Measurements from ENCODE around the gene DLGAP1. TPM values are rescaled to one million over a fixed set of nuclear protein-coding genes. Genes with fewer than 3 reads are reported as not detected.

The DLGAP1 gene
- total and polyA plus RNA-seq, 2 of the 13 experiments (the other 11 are each of a cell fraction or from before 2014, with no cell fraction given) = 0.01 TPM; not detected in 1

DNA sequence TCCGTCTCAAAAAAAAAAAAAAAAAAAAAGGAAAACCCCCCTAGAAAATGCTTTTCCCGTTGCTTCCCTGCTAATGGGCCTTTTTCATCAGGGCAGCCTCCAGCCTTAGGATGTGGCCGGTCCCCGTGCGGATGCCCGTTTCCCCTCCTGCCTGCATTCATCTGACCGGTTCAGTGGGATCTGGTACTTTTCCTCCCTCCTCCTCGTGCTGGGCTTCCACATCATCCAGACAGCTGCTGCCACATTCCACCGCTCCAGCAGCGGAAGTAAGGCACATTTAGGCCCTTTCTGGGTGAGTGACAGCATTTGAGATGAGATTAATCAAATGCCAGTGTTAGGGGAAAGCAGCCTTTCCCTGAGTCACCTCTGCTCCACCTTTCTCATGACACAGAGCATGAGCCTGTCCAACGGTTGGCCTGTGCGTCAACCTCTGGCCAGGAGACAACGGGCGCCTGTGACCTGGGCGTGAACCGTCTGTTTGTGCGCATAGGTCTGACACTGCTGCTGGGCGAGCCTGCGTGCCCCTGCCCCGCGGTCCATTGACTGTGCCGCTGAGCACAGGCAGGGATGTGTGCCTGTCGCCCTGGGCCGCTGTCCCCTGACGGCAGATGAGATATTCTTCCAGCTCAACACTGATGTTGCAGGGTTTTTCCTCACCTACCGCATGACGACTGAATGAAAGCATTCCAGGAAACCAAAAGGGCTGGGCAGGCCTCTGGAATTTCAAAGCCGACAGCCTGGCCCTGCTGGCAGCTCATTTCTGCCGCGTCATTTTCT lies 831.1 kb downstream of the DLGAP1 start (continued):
- TF ChIP-seq, protein P1, sequence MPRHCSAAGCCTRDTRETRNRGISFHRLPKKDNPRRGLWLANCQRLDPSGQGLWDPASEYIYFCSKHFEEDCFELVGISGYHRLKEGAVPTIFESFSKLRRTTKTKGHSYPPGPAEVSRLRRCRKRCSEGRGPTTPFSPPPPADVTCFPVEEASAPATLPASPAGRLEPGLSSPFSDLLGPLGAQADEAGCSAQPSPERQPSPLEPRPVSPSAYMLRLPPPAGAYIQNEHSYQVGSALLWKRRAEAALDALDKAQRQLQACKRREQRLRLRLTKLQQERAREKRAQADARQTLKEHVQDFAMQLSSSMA (CRISPR knock-in tag; IDR thresholded peaks at IDR 0.05) = no peak
- TF ChIP-seq MZF1 (CRISPR knock-in tag; IDR thresholded peaks at IDR 0.05; ENCODE audit: borderline replicate concordance) (0 out of 2 replicates have a peak, but pooled peaks have one; percentile 65), SMAD1 (CRISPR knock-in tag; IDR thresholded peaks at IDR 0.05; ENCODE audit: borderline replicate concordance, low read depth) (0 out of 2 replicates have a peak, but pooled peaks have one; percentile 63), PAX8 (CRISPR knock-in tag; IDR thresholded peaks at IDR 0.05; ENCODE audit: borderline replicate concordance) (0 out of 2 replicates have a peak, but pooled peaks have one; percentile 50), KLF11 (CRISPR knock-in tag; IDR thresholded peaks at IDR 0.05) (no peak), ZNF850 (CRISPR knock-in tag; conservative IDR thresholded peaks at IDR 0.05) (no peak), MIER3 (CRISPR knock-in tag; IDR thresholded peaks at IDR 0.05; ENCODE audit: borderline replicate concordance) (peak; percentile 85; the same call in 1 of the 2 replicates), SIX4 (CRISPR knock-in tag; IDR thresholded peaks at IDR 0.05) (no peak), ZNF790 (CRISPR knock-in tag; IDR thresholded peaks at IDR 0.05; ENCODE audit: borderline replicate concordance) (no peak), SUZ12 (IDR thresholded peaks at IDR 0.05; ENCODE audit: low read depth, low read length) (no peak), RARG (CRISPR knock-in tag; IDR thresholded peaks at IDR 0.05; ENCODE audit: low read depth) (no peak), ZNF530 (CRISPR knock-in tag; IDR thresholded peaks at IDR 0.05; ENCODE audit: low read depth) (no peak)
- TF ChIP-seq, protein P2, sequence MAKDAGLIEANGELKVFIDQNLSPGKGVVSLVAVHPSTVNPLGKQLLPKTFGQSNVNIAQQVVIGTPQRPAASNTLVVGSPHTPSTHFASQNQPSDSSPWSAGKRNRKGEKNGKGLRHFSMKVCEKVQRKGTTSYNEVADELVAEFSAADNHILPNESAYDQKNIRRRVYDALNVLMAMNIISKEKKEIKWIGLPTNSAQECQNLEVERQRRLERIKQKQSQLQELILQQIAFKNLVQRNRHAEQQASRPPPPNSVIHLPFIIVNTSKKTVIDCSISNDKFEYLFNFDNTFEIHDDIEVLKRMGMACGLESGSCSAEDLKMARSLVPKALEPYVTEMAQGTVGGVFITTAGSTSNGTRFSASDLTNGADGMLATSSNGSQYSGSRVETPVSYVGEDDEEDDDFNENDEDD (CRISPR knock-in tag; IDR thresholded peaks at IDR 0.05; ENCODE audit: borderline replicate concordance) = peak; percentile 85
- TF ChIP-seq, protein P3, sequence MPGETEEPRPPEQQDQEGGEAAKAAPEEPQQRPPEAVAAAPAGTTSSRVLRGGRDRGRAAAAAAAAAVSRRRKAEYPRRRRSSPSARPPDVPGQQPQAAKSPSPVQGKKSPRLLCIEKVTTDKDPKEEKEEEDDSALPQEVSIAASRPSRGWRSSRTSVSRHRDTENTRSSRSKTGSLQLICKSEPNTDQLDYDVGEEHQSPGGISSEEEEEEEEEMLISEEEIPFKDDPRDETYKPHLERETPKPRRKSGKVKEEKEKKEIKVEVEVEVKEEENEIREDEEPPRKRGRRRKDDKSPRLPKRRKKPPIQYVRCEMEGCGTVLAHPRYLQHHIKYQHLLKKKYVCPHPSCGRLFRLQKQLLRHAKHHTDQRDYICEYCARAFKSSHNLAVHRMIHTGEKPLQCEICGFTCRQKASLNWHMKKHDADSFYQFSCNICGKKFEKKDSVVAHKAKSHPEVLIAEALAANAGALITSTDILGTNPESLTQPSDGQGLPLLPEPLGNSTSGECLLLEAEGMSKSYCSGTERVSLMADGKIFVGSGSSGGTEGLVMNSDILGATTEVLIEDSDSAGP (CRISPR knock-in tag; IDR thresholded peaks at IDR 0.05; ENCODE audit: borderline replicate concordance) = peak; percentile 84; the same call in 1 of the 2 replicates
- TF ChIP-seq, protein P4, sequence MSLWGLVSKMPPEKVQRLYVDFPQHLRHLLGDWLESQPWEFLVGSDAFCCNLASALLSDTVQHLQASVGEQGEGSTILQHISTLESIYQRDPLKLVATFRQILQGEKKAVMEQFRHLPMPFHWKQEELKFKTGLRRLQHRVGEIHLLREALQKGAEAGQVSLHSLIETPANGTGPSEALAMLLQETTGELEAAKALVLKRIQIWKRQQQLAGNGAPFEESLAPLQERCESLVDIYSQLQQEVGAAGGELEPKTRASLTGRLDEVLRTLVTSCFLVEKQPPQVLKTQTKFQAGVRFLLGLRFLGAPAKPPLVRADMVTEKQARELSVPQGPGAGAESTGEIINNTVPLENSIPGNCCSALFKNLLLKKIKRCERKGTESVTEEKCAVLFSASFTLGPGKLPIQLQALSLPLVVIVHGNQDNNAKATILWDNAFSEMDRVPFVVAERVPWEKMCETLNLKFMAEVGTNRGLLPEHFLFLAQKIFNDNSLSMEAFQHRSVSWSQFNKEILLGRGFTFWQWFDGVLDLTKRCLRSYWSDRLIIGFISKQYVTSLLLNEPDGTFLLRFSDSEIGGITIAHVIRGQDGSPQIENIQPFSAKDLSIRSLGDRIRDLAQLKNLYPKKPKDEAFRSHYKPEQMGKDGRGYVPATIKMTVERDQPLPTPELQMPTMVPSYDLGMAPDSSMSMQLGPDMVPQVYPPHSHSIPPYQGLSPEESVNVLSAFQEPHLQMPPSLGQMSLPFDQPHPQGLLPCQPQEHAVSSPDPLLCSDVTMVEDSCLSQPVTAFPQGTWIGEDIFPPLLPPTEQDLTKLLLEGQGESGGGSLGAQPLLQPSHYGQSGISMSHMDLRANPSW (CRISPR knock-in tag; IDR thresholded peaks at IDR 0.05; ENCODE audit: borderline replicate concordance) = peak; percentile 76; the same call in 1 of the 2 replicates
- TF ChIP-seq, protein P5, sequence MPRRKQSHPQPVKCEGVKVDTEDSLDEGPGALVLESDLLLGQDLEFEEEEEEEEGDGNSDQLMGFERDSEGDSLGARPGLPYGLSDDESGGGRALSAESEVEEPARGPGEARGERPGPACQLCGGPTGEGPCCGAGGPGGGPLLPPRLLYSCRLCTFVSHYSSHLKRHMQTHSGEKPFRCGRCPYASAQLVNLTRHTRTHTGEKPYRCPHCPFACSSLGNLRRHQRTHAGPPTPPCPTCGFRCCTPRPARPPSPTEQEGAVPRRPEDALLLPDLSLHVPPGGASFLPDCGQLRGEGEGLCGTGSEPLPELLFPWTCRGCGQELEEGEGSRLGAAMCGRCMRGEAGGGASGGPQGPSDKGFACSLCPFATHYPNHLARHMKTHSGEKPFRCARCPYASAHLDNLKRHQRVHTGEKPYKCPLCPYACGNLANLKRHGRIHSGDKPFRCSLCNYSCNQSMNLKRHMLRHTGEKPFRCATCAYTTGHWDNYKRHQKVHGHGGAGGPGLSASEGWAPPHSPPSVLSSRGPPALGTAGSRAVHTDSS (CRISPR knock-in tag; conservative IDR thresholded peaks at IDR 0.05) = no peak

Measured in HepG2 (cell line).